GM19324 (cell line): ENCODE results near the gene HLX.

Experiments
- ATAC-seq: cut with Tn5 transposase; IDR thresholded peaks from one replicate; pipeline ENCODE4 v1.9.1; 2021; ENCODE audit warnings: mild to moderate bottlenecking, moderate library complexity; ENCODE audit not compliant: unreplicated experiment, low FRiP score

HLX gene

GRCh38 chr1:220921498-220921897 is 42.3 kb downstream of the HLX start:
- ATAC-seq, result no peak

- no peak for ATAC-seq
Measured at GRCh38 chr1:220921971-220922635, 42.9 kb downstream of the HLX start.

GRCh38 chr1:220922951-220923350 is 43.7 kb downstream of the HLX start:
- ATAC-seq, result no peak

- ATAC-seq, result no peak
Measured at GRCh38 chr1:220924331-220924970, 45.2 kb downstream of the HLX start.

- no peak for ATAC-seq
Measured at GRCh38 chr1:220925707-220926106, 46.5 kb downstream of the HLX start.

GRCh38 chr1:220926146-220926545 is 46.9 kb downstream of the HLX start:
- no peak for ATAC-seq

GRCh38 chr1:220927442-220927841 is 48.2 kb downstream of the HLX start:
- ATAC-seq, result no peak

GRCh38 chr1:220928320-220928719 is 49.1 kb downstream of the HLX start:
- no peak for ATAC-seq

- no peak for ATAC-seq
Measured at GRCh38 chr1:220928725-220929300, 49.6 kb downstream of the HLX start.

GRCh38 chr1:220929304-220929703 is 50.1 kb downstream of the HLX start:
- no peak for ATAC-seq
